HepG2 (cell line): Measurements from ENCODE around the gene ZMIZ1. TPM values are rescaled to one million over a fixed set of nuclear protein-coding genes. Genes with fewer than 3 reads are reported as not detected.
A peak's percentile ranks its signal among the peaks of the same experiment; 100 is the strongest.

Source experiments
- HOXA9 ChIP-seq: sonication (generic); formaldehyde crosslinking; IDR thresholded peaks from 2 replicates; pipeline ENCODE4 v1.8.1; 2022; ENCODE audit warnings: missing genetic modification reagents, mild to moderate bottlenecking, moderate library complexity, borderline replicate concordance
- MEIS1 ChIP-seq: sonication (generic); formaldehyde crosslinking; IDR thresholded peaks from 2 replicates; pipeline ENCODE4 v1.9.0; 2021; ENCODE audit warnings: mild to moderate bottlenecking, missing genetic modification reagents, moderate library complexity, borderline replicate concordance
- MTF1 ChIP-seq: sonication (generic); formaldehyde crosslinking; IDR thresholded peaks from 2 replicates; pipeline ENCODE4 v1.5.0; 2020; ENCODE audit warnings: missing genetic modification reagents
- RCOR2 ChIP-seq: IDR thresholded peaks from 2 replicates; pipeline ENCODE4 v1.6.1; 2016; ENCODE audit warnings: missing biosample characterization, missing genetic modification reagents
- RXRA ChIP-seq: sonication (generic); formaldehyde crosslinking; IDR thresholded peaks from 2 replicates; pipeline ENCODE4 v1.5.1; 2020; ENCODE audit warnings: missing genetic modification reagents
- SMARCC2 ChIP-seq: fragments of 450-650 bp; IDR thresholded peaks from 2 replicates; pipeline ENCODE4 v1.6.1; 2017; ENCODE audit warnings: antibody characterized with exemption, mild to moderate bottlenecking
- STAT5B ChIP-seq: sonication (generic); formaldehyde crosslinking; IDR thresholded peaks from 2 replicates; pipeline ENCODE4 v1.4.0; 2020; ENCODE audit warnings: missing genetic modification reagents
- U2AF1 ChIP-seq: fragments of 200-400 bp; formaldehyde crosslinking; optimal IDR thresholded peaks from 2 replicates; pipeline ENCODE3; 2017; ENCODE audit warnings: mild to moderate bottlenecking, low read depth, low read length
- ZEB1 ChIP-seq: IDR thresholded peaks from 2 replicates; pipeline ENCODE4 v1.6.1; 2012; ENCODE audit warnings: mild to moderate bottlenecking, low read depth, inconsistent platforms; ENCODE audit not compliant: insufficient replicate concordance
- ZNF235 ChIP-seq: sonication (generic); formaldehyde crosslinking; IDR thresholded peaks from 2 replicates; pipeline ENCODE4 v1.8.1; 2023; ENCODE audit warnings: mild to moderate bottlenecking, missing genetic modification reagents, borderline replicate concordance
- ZNF337 ChIP-seq: sonication (generic); formaldehyde crosslinking; IDR thresholded peaks from 2 replicates; pipeline ENCODE4 v1.5.1; 2020; ENCODE audit warnings: missing genetic modification reagents, low read depth, mild to moderate bottlenecking, borderline replicate concordance
- ZNF34 ChIP-seq: sonication (generic); formaldehyde crosslinking; IDR thresholded peaks from 2 replicates; pipeline ENCODE4 v1.4.0; 2020; ENCODE audit warnings: mild to moderate bottlenecking, missing genetic modification reagents, borderline replicate concordance
- ZNF430 ChIP-seq: sonication (generic); formaldehyde crosslinking; IDR thresholded peaks from 2 replicates; pipeline ENCODE4 v1.9.0; 2021; ENCODE audit warnings: mild to moderate bottlenecking, missing genetic modification reagents
- ZNF484 ChIP-seq: sonication (generic); formaldehyde crosslinking; IDR thresholded peaks from 2 replicates; pipeline ENCODE4 v1.5.1; 2020; ENCODE audit warnings: mild to moderate bottlenecking, low read depth, missing genetic modification reagents, borderline replicate concordance
- ZNF678 ChIP-seq: sonication (generic); formaldehyde crosslinking; IDR thresholded peaks from 2 replicates; pipeline ENCODE4 v1.4.0; 2020; ENCODE audit warnings: mild to moderate bottlenecking, missing genetic modification reagents
- ZNF7 ChIP-seq: IDR thresholded peaks from 2 replicates; pipeline ENCODE4 v1.6.1; 2016; ENCODE audit warnings: missing biosample characterization, missing genetic modification reagents
- ZNF724P ChIP-seq: sonication (generic); formaldehyde crosslinking; IDR thresholded peaks from 2 replicates; pipeline ENCODE4 v1.8.0; 2022; ENCODE audit warnings: missing genetic modification reagents, borderline replicate concordance
- ZNF747 ChIP-seq: sonication (generic); formaldehyde crosslinking; IDR thresholded peaks from 2 replicates; pipeline ENCODE4 v1.8.1; 2023; ENCODE audit warnings: missing genetic modification reagents, mild to moderate bottlenecking, borderline replicate concordance
- polyA plus RNA-seq, 8 experiments: library from polyadenylated mRNA; depleted of rRNA in 3 of 8; stranded (reverse) in 7 of 8; unstranded in 1 of 8; fragments of >200 nt; fragmentation: Illumina TruSeq in 4 of 8; extraction: Trizol in 4 of 8; gene quantifications; 2 replicates each; pipeline versions ENCODE4 v1.2.1 to v1.2.3, GENCODE V29; 2011 to 2016; ENCODE audit warnings: low read depth in 4 of 8, missing spikeins in 1 of 8, mixed read lengths in 1 of 8; ENCODE audit not compliant: insufficient read depth in 1 of 8
- total RNA-seq, 5 experiments: library from RNA; depleted of rRNA; stranded (reverse); fragments of >200 nt; fragmentation: Illumina TruSeq; extraction: Trizol; gene quantifications; 2 replicates each; pipeline ENCODE4 v1.2.3, GENCODE V29; 2016; ENCODE audit warnings: low read depth in 1 of 5
- TF ChIP-seq, protein P1 (sequence below): sonication (generic); formaldehyde crosslinking; IDR thresholded peaks from 2 replicates; pipeline ENCODE4 v1.4.0; 2020; ENCODE audit warnings: low read depth, missing genetic modification reagents
- TF ChIP-seq, protein P2 (sequence below): sonication (generic); formaldehyde crosslinking; IDR thresholded peaks from 2 replicates; pipeline ENCODE4 v1.5.1; 2020; ENCODE audit warnings: missing genetic modification reagents, mild to moderate bottlenecking, borderline replicate concordance
- TF ChIP-seq, protein P3 (sequence below): sonication (generic); formaldehyde crosslinking; IDR thresholded peaks from 2 replicates; pipeline ENCODE4 v1.4.0; 2020; ENCODE audit warnings: missing genetic modification reagents, borderline replicate concordance

The ZMIZ1 gene
- total and polyA plus RNA-seq, 2 of the 13 experiments (the other 11 are each of a cell fraction or from before 2014, with no cell fraction given): 5.3 to 10.2 TPM

DNA sequence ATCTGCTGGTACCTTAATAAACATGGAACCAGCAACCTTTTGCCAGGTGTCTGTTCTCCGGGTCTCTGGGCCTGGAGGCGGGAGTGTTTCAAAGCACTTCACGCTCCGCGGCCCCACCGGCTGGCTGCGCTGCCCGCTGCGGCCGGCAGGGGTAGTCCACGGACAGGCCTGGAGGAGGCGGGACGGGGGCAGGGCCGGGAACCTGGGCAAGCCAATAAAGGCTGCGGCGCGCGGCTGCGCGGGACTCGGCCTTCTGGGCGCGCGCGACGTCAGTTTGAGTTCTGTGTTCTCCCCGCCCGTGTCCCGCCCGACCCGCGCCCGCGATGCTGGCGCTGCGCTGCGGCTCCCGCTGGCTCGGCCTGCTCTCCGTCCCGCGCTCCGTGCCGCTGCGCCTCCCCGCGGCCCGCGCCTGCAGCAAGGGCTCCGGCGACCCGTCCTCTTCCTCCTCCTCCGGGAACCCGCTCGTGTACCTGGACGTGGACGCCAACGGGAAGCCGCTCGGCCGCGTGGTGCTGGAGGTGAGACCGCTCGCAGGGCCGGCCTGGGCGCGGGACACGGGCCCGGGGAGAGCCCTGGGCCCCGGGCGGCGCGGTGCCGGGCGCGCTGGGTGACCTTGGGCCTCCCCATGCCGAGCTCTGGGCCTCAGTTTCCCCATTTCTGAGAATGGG lies 278.6 kb downstream of the ZMIZ1 start, which contains the start of gene PPIF (continued):
- TF ChIP-seq U2AF1 (no peak), MTF1 (CRISPR knock-in tag) (no peak), ZNF724P (no peak; the same call in 1 of the 2 replicates), ZNF34 (CRISPR knock-in tag) (no peak), ZNF484 (no peak), ZNF678 (CRISPR knock-in tag) (0 out of 2 replicates have a peak, but pooled peaks have one; percentile 50), HOXA9 (no peak), RCOR2 (no peak), STAT5B (CRISPR knock-in tag) (no peak), RXRA (no peak; the same call in 1 of the 2 replicates), SMARCC2 (no peak), MEIS1 (CRISPR knock-in tag) (no peak), ZNF337 (CRISPR knock-in tag) (no peak), ZEB1 (no peak), ZNF430 (CRISPR knock-in tag) (no peak), ZNF235 (CRISPR knock-in tag) (no peak; the same call in 1 of the 2 replicates), ZNF747 (0 out of 2 replicates have a peak, but pooled peaks have one; percentile 21), ZNF7 (CRISPR knock-in tag) (no peak)
- TF ChIP-seq, protein P1, sequence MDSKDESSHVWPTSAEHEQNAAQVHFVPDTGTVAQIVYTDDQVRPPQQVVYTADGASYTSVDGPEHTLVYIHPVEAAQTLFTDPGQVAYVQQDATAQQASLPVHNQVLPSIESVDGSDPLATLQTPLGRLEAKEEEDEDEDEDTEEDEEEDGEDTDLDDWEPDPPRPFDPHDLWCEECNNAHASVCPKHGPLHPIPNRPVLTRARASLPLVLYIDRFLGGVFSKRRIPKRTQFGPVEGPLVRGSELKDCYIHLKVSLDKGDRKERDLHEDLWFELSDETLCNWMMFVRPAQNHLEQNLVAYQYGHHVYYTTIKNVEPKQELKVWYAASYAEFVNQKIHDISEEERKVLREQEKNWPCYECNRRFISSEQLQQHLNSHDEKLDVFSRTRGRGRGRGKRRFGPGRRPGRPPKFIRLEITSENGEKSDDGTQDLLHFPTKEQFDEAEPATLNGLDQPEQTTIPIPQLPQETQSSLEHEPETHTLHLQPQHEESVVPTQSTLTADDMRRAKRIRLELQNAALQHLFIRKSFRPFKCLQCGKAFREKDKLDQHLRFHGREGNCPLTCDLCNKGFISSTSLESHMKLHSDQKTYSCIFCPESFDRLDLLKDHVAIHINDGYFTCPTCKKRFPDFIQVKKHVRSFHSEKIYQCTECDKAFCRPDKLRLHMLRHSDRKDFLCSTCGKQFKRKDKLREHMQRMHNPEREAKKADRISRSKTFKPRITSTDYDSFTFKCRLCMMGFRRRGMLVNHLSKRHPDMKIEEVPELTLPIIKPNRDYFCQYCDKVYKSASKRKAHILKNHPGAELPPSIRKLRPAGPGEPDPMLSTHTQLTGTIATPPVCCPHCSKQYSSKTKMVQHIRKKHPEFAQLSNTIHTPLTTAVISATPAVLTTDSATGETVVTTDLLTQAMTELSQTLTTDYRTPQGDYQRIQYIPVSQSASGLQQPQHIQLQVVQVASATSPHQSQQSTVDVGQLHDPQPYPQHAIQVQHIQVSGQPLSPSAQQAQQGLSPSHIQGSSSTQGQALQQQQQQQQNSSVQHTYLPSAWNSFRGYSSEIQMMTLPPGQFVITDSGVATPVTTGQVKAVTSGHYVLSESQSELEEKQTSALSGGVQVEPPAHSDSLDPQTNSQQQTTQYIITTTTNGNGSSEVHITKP (CRISPR knock-in tag): no peak
- TF ChIP-seq, protein P2, sequence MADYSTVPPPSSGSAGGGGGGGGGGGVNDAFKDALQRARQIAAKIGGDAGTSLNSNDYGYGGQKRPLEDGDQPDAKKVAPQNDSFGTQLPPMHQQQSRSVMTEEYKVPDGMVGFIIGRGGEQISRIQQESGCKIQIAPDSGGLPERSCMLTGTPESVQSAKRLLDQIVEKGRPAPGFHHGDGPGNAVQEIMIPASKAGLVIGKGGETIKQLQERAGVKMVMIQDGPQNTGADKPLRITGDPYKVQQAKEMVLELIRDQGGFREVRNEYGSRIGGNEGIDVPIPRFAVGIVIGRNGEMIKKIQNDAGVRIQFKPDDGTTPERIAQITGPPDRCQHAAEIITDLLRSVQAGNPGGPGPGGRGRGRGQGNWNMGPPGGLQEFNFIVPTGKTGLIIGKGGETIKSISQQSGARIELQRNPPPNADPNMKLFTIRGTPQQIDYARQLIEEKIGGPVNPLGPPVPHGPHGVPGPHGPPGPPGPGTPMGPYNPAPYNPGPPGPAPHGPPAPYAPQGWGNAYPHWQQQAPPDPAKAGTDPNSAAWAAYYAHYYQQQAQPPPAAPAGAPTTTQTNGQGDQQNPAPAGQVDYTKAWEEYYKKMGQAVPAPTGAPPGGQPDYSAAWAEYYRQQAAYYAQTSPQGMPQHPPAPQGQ (CRISPR knock-in tag): no peak
- TF ChIP-seq, protein P3, sequence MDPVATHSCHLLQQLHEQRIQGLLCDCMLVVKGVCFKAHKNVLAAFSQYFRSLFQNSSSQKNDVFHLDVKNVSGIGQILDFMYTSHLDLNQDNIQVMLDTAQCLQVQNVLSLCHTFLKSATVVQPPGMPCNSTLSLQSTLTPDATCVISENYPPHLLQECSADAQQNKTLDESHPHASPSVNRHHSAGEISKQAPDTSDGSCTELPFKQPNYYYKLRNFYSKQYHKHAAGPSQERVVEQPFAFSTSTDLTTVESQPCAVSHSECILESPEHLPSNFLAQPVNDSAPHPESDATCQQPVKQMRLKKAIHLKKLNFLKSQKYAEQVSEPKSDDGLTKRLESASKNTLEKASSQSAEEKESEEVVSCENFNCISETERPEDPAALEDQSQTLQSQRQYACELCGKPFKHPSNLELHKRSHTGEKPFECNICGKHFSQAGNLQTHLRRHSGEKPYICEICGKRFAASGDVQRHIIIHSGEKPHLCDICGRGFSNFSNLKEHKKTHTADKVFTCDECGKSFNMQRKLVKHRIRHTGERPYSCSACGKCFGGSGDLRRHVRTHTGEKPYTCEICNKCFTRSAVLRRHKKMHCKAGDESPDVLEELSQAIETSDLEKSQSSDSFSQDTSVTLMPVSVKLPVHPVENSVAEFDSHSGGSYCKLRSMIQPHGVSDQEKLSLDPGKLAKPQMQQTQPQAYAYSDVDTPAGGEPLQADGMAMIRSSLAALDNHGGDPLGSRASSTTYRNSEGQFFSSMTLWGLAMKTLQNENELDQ (CRISPR knock-in tag): no peak
